Subcutaneous abdominal adipose tissue (tissue), 5 donors: Measurements from ENCODE around the gene PHACTR2.

Source experiments
- H3K27ac ChIP-seq: one replicate; pipeline ENCODE4 v1.7.0; 2013; ENCODE audit warnings: low read depth, mild to moderate bottlenecking, inconsistent platforms, low read length, moderate library complexity
- H3K27me3 ChIP-seq, 5 donors: one replicate each; pipeline ENCODE4 v1.7.0; 2013; ENCODE audit warnings: low read length in 5 of 5, inconsistent platforms in 1 of 5; ENCODE audit not compliant: control insufficient read depth in 5 of 5, insufficient read depth in 4 of 5
- H3K36me3 ChIP-seq, 5 donors: one replicate each; pipeline ENCODE4 v1.7.0; 2013; ENCODE audit warnings: low read length in 5 of 5; ENCODE audit not compliant: control insufficient read depth in 5 of 5, insufficient read depth in 5 of 5
- H3K4me1 ChIP-seq, 5 donors: one replicate each; pipeline ENCODE4 v1.7.0; 2013; ENCODE audit warnings: low read length in 5 of 5, mild to moderate bottlenecking in 3 of 5, moderate library complexity in 1 of 5; ENCODE audit not compliant: control insufficient read depth in 5 of 5, insufficient read depth in 5 of 5
- H3K4me3 ChIP-seq, 5 donors: one replicate each; pipeline ENCODE4 v1.7.0; 2013; ENCODE audit warnings: low read length in 5 of 5, low read depth in 1 of 5
- H3K9ac ChIP-seq, 5 donors: one replicate each; pipeline ENCODE4 v1.7.0; 2013; ENCODE audit warnings: low read length in 5 of 5, mild to moderate bottlenecking in 4 of 5, moderate library complexity in 3 of 5
- H3K9me3 ChIP-seq, 5 donors: one replicate each; pipeline ENCODE4 v1.7.0; 2013; ENCODE audit warnings: low read length in 5 of 5; ENCODE audit not compliant: control insufficient read depth in 5 of 5
- donor health status: healthy.
- donor health status: healthy.
- donor health status: healthy.
- donor health status: healthy.
- donor health status: healthy.

The PHACTR2 gene

DNA sequence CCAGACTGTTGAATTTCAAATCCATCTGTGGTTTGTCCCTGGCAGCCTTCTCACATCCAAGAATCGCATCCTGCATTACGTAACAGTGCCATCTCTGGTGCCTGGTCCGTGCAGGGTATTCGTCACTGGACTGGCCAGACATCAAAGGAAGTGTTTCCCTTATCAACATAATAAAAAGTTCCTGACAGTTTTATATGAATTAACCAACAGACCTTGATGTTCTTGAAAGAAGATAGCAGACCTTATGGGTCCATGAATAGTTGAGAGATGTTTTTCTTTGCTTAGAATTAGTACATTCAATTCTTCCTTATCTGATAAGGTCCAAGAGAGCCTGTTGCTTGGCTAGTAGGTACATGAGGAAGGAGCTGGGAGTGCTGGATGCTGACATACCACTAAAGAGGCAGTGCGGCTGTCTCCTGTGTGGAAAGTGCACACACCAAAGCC is 77.6 kb downstream of the PHACTR2 start:
- Histone ChIP-seq H3K27me3 (no peaks in the 10 kb centered on the region), H3K9me3 (no peaks in the 10 kb centered on the region), H3K36me3 (peaks cover 5 to 15% (median 12%) of the 10 kb centered on the region in 5 donors), H3K4me3 (no peak overlapping the region), H3K9ac (no peak overlapping the region), H3K27ac (no peak overlapping the region), H3K4me1 (peaks cover 0 to 17% (median 6%) of the 10 kb centered on the region in 5 donors)

DNA sequence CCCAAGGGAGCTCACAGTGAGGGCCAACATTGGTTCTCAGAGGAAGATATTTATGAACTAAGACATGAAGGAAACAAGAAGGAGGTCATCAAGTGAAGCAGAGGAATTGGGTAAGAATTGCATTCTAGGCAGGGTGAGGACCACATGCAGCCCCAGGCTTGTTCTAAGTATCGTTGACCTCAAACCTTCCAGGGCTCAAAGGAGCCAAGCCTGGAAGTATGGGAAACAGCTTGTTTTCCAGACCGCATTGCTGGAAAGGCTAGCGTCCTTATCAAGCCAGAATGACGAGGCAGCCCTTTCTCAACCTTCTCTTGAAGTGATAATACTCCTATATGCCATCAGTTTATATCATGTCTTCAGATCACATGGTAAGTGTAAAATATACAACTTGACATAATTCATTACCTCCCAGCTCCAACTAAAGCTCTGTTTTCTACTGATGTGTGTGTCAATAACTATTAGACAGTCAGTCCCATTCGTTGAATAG is 79.6 kb downstream of the PHACTR2 start:
- H3K4me3 ChIP-seq, result no peak overlapping the region
- H3K9ac ChIP-seq, result no peak overlapping the region
- H3K27me3 ChIP-seq, result no peaks in the 10 kb centered on the region
- no peaks in the 10 kb centered on the region for H3K9me3 ChIP-seq
- H3K36me3 ChIP-seq, result peaks cover 6 to 15% (median 12%) of the 10 kb centered on the region in 5 donors
- no peak overlapping the region for H3K27ac ChIP-seq
- H3K4me1 ChIP-seq, result peaks cover 0 to 17% (median 6%) of the 10 kb centered on the region in 5 donors

DNA sequence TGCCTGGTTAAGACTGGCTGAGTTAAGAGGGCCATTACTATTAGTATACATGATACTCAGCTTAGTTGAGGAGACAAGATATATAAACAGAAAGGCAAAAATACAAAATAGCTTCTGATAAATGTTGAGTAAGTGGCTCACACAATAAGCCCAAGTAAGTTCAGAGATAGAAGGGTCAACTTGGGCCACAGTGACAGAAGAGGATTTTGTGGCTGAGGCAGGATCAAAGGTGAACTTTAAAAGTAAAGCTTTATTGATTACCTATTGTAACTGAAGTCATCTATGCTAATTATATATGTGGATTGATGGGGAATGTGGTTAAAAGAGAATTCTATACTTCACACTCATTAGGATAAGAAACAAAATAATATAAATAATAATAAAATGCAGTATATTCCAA is 80.8 kb downstream of the PHACTR2 start:
- Histone ChIP-seq H3K27me3 (no peaks in the 10 kb centered on the region), H3K9ac (no peak overlapping the region), H3K27ac (no peak overlapping the region), H3K4me1 (peaks cover 0 to 17% (median 6%) of the 10 kb centered on the region in 5 donors), H3K36me3 (peaks cover 6 to 12% (median 12%) of the 10 kb centered on the region in 5 donors), H3K4me3 (no peak overlapping the region), H3K9me3 (no peaks in the 10 kb centered on the region)

DNA sequence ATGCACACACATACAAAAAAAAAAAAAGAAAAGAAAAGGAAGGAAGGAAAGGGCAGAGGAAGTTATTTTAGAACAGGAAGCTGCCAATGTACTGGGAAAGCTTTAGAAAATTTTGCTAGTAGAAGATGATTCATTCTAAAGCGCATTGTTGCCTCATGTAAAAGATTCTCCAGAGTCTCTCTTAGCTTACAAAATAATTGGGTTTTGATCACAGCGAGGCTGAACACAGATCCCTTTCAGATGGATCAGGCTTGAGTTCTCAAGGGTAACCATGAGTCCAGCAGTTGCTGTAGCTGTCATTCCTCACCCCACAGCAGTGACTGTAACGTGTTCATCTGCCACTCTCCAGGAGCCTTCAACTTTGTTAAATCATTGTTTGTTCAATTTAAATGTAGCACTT is 81.9 kb downstream of the PHACTR2 start:
- peaks cover 2 to 14% (median 8%) of the 10 kb centered on the region in 5 donors for H3K36me3 ChIP-seq
- peak overlapping the region; percentile 2 for H3K27ac ChIP-seq
- no peak overlapping the region for H3K4me3 ChIP-seq
- no peaks in the 10 kb centered on the region for H3K27me3 ChIP-seq
- no peak overlapping the region for H3K9ac ChIP-seq
- H3K4me1 ChIP-seq, result peaks cover 0 to 17% (median 6%) of the 10 kb centered on the region in 5 donors
- H3K9me3 ChIP-seq, result no peaks in the 10 kb centered on the region

DNA sequence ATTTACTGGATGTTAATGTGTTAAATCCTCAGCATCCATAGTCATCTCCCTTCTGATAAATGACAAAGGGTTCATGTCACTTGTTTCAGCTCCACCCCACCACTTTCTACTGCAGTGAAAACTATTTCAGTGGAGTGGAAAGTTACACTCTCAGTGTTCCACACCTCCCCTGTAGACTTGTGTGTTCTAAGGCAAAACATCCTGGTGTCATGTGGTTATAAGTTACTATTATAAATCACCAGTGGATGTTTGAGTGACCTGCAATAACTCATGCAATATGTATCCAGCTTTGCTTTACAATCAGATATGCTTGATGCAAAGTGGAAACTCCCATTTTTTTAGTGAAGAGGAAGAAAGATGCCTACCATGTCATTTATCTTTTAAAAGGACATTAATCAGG is 83.3 kb downstream of the PHACTR2 start:
- H3K36me3 ChIP-seq, result peaks cover 0 to 21% (median 14%) of the 10 kb centered on the region in 5 donors
- no peaks in the 10 kb centered on the region for H3K27me3 ChIP-seq
- H3K9ac ChIP-seq, result no peak overlapping the region

DNA sequence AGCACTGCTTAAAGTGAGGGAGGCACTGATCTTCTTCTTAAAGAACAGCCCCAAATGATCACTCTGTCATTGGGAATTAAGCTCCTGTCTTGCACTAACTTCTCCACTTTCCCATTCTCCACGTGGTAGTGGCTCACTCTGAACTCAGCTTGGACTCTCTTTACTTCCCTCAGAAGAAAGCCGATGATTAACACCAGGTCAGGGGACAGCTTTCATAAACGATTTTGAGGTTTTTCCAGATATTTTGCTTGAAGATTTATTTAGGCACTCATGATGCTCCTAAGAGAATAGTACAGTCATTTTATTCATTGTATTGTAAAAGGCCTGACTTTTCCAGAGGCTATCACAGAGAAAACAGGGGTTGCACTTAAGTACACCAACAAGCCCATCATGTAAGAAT is 84.4 kb downstream of the PHACTR2 start:
- H3K4me1 ChIP-seq, result peaks cover 0 to 12% (median 6%) of the 10 kb centered on the region in 5 donors
- peaks cover 0 to 25% (median 17%) of the 10 kb centered on the region in 5 donors for H3K36me3 ChIP-seq
- no peak overlapping the region for H3K4me3 ChIP-seq
- no peaks in the 10 kb centered on the region for H3K9me3 ChIP-seq
- H3K27ac ChIP-seq, result no peak overlapping the region
- H3K27me3 ChIP-seq, result no peaks in the 10 kb centered on the region
- no peak overlapping the region for H3K9ac ChIP-seq

More for the DNA sequence above, 83.3 kb downstream of the PHACTR2 start:
- Histone ChIP-seq H3K4me1 (peaks cover 0 to 12% (median 6%) of the 10 kb centered on the region in 5 donors), H3K27ac (no peak overlapping the region), H3K9me3 (no peaks in the 10 kb centered on the region), H3K4me3 (no peak overlapping the region)

DNA sequence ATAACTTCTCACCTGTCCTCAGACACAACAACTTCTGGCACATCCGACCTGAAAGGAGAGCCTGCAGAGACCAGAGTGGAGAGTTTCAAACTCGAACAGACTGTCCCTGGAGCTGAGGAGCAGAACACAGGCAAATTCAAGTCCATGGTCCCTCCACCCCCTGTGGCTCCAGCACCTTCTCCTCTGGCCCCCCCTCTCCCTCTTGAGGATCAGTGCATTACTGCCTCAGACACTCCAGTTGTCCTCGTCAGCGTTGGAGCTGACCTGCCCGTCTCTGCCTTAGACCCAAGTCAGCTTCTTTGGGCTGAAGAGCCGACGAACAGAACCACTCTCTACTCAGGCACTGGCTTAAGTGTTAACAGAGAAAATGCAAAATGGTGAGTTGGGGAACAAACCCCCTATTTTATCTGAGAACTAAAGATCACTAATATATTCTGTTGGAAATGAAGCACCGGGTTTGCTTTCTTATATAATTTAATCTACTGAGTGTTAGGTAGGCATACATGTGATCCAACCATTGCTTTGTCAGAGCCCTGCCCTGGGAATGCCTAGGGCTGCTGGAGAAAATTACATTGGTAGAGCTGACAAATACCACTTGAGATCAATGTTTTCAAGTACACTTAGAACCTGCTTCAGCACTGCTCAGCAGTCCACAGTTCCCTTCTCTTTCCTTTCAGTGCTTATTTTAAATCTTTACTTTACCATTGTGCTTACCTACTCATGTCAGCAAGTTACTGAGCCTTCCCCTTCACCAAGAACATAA is 87.8 kb downstream of the PHACTR2 start:
- peaks cover 6 to 30% (median 20%) of the 10 kb centered on the region in 5 donors for H3K36me3 ChIP-seq
- H3K4me1 ChIP-seq, result no peaks in the 10 kb centered on the region
- H3K27me3 ChIP-seq, result no peaks in the 10 kb centered on the region
- no peak overlapping the region for H3K4me3 ChIP-seq
- no peak overlapping the region for H3K9ac ChIP-seq
- no peak overlapping the region for H3K27ac ChIP-seq
- H3K9me3 ChIP-seq, result no peaks in the 10 kb centered on the region

DNA sequence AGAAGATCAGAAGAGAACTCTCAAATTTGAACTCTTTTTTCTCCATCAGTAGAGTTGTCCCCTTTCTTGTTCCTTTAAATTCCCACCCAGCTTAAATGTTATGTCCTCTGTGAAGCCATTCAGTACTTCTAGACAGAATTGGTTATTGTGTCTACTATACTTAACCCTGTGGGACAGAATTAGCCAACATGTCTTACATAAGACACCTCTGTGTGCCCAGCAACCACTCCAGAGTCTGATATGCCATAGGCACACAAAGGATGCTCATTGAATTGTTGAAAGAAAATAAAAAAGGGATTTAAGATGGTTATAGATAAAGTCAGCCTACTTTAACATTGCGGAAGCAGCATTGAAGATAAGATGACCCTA is 88.4 kb downstream of the PHACTR2 start:
- Histone ChIP-seq H3K27ac (no peak overlapping the region), H3K4me3 (no peak overlapping the region), H3K9me3 (no peaks in the 10 kb centered on the region), H3K36me3 (peaks cover 6 to 30% (median 20%) of the 10 kb centered on the region in 5 donors), H3K9ac (no peak overlapping the region), H3K27me3 (no peaks in the 10 kb centered on the region), H3K4me1 (no peaks in the 10 kb centered on the region)

DNA sequence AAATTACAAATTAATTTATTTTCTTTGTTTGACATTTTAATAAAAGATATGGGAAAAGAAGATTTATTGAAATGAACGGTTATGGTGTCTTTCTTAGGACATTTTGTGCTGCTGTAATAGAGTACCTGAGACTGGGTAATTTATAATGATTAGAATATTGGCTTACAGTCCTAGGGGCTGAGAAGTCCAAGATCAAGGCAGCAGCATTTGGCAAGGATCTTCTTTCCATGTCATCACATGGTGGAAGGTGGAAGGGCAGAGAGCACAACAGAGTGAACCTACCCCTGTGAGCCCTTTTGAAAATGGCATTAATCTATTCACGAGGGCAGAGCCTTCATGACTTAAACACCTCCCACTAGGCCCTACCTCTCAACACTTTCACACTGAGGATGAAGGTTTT is 89.7 kb downstream of the PHACTR2 start:
- Histone ChIP-seq H3K4me3 (no peak overlapping the region), H3K9me3 (no peaks in the 10 kb centered on the region), H3K27me3 (no peaks in the 10 kb centered on the region), H3K36me3 (peaks cover 6 to 32% (median 20%) of the 10 kb centered on the region in 5 donors), H3K27ac (no peak overlapping the region), H3K4me1 (no peaks in the 10 kb centered on the region), H3K9ac (no peak overlapping the region)
